ENCODE measurements around the gene UBASH3A.

The UBASH3A gene

GRCh38 chr21:42403611-42404231, at the start of gene UBASH3A:
Gene UBASH3A (plus strand): TSS chr21:42403902. CDS start chr21:42403946, 44 bp downstream.
- DNase-seq (ENCODE audit: low read depth), result no peak

- no peak for DNase-seq (ENCODE audit: low read depth)
Measured at GRCh38 chr21:42356046-42356445, 47.7 kb upstream of the UBASH3A start.

GRCh38 chr21:42356650-42357049, 47.1 kb upstream of the UBASH3A start:
- DNase-seq (ENCODE audit: low read depth), result no peak

- no peak for DNase-seq (ENCODE audit: low read depth)
Measured at GRCh38 chr21:42357307-42357706, 46.4 kb upstream of the UBASH3A start.

- no peak for DNase-seq (ENCODE audit: low read depth)
Measured at GRCh38 chr21:42358261-42358660, 45.4 kb upstream of the UBASH3A start.

- DNase-seq (ENCODE audit: low read depth), result no peak
Measured at GRCh38 chr21:42358937-42359336, 44.8 kb upstream of the UBASH3A start.

- no peak for DNase-seq (ENCODE audit: low read depth)
Measured at GRCh38 chr21:42360317-42360716, 43.4 kb upstream of the UBASH3A start.

GRCh38 chr21:42361286-42361685, 42.4 kb upstream of the UBASH3A start:
- no peak for DNase-seq (ENCODE audit: low read depth)

GRCh38 chr21:42362198-42362597, 41.5 kb upstream of the UBASH3A start:
- DNase-seq (ENCODE audit: low read depth), result no peak

GRCh38 chr21:42362700-42363099, 41.0 kb upstream of the UBASH3A start:
- no peak for DNase-seq (ENCODE audit: low read depth)

- no peak for DNase-seq (ENCODE audit: low read depth)
Measured at GRCh38 chr21:42363312-42363711, 40.4 kb upstream of the UBASH3A start.

- DNase-seq (ENCODE audit: low read depth), result no peak
Measured at GRCh38 chr21:42364304-42364865, 39.3 kb upstream of the UBASH3A start.

- DNase-seq (ENCODE audit: low read depth), result no peak
Measured at GRCh38 chr21:42365770-42366169, 37.9 kb upstream of the UBASH3A start.

- no peak for DNase-seq (ENCODE audit: low read depth)
Measured at GRCh38 chr21:42366292-42367010, 37.3 kb upstream of the UBASH3A start, which contains the start of gene TFF1. Gene TFF1 (minus strand): TSS chr21:42366535. CDS start chr21:42366495, 40 bp downstream.

- DNase-seq (ENCODE audit: low read depth), result no peak
Measured at GRCh38 chr21:42367367-42368165, 36.1 kb upstream of the UBASH3A start.

GRCh38 chr21:42369821-42370220, 33.9 kb upstream of the UBASH3A start:
- no peak for DNase-seq (ENCODE audit: low read depth)

GRCh38 chr21:42370894-42371654, 32.6 kb upstream of the UBASH3A start:
- DNase-seq (ENCODE audit: low read depth), result no peak

GRCh38 chr21:42373196-42373907, 30.4 kb upstream of the UBASH3A start:
- DNase-seq (ENCODE audit: low read depth), result no peak

- no peak for DNase-seq (ENCODE audit: low read depth)
Measured at GRCh38 chr21:42373908-42374455, 29.7 kb upstream of the UBASH3A start.

- no peak for DNase-seq (ENCODE audit: low read depth)
Measured at GRCh38 chr21:42374457-42374856, 29.2 kb upstream of the UBASH3A start.

Measured in stimulated activated CD8-positive, alpha-beta memory T cell treated with anti-CD3 and anti-CD28 coated beads, Interleukin-7, amount 100 ng/mL, for 24 hours (primary cell).